WTC11 (cell line): Measurements from ENCODE around the gene ENTHD1. TPM values are rescaled to one million over a fixed set of nuclear protein-coding genes. Genes with fewer than 3 reads are reported as not detected.

ENCODE experiments used
- ATAC-seq: fragments of 200-7000 bp; cut with Tn5 transposase; 2 replicates; pipeline ENCODE4 v1.10.0; 2021; ENCODE audit warnings: mild to moderate bottlenecking, moderate library complexity
- CTCF ChIA-PET: fragments of 300-600 bp; sonication (Branson Sonifier 250); formaldehyde crosslinking; loops from one replicate; lab custom pipeline; 2021; ENCODE audit warnings: antibody characterized with exemption; lab: Charles Lee
- POLR2A ChIA-PET: fragments of 350-600 bp; sonication (Branson Sonifier 250); formaldehyde crosslinking; loops from one replicate; lab custom pipeline; 2021; ENCODE audit warnings: antibody characterized with exemption; lab: Charles Lee
- DNase-seq: peaks from one replicate; pipeline ENCODE4 v3.0.0; 2021; ENCODE audit warnings: low spot score
- H3K27ac Mint-ChIP-seq: 2 replicates; pipeline ENCODE4 v1.8.0; 2021; ENCODE audit warnings: mixed read lengths
- H3K27me3 Mint-ChIP-seq: 2 replicates; pipeline ENCODE4 v1.8.0; 2021; ENCODE audit warnings: low read depth, mild to moderate bottlenecking, moderate library complexity, mixed read lengths
- H3K36me3 Mint-ChIP-seq: 2 replicates; pipeline ENCODE4 v1.8.0; 2021; ENCODE audit warnings: mixed read lengths
- H3K4me1 Mint-ChIP-seq: 2 replicates; pipeline ENCODE4 v1.8.0; 2022; ENCODE audit warnings: mixed read lengths
- H3K4me3 Mint-ChIP-seq: 2 replicates; pipeline ENCODE4 v1.8.0; 2021; ENCODE audit warnings: mild to moderate bottlenecking, moderate library complexity, mixed read lengths
- H3K9me3 Mint-ChIP-seq: 2 replicates; pipeline ENCODE4 v1.8.0; 2021; ENCODE audit warnings: mixed read lengths
- ATF2 ChIP-seq: sonication (generic); formaldehyde crosslinking; IDR thresholded peaks from 2 replicates; pipeline ENCODE4 v1.8.1; 2022; ENCODE audit warnings: low read depth, missing genetic modification reagents, borderline replicate concordance
- CTCF ChIP-seq: fragments of 200-600 bp; IDR thresholded peaks from 2 replicates; pipeline ENCODE4 v1.8.0; 2022; ENCODE audit warnings: antibody characterized with exemption
- E2F4 ChIP-seq: sonication (generic); formaldehyde crosslinking; IDR thresholded peaks from 2 replicates; pipeline ENCODE4 v1.8.1; 2022; ENCODE audit warnings: low read depth, mild to moderate bottlenecking, moderate library complexity, missing genetic modification reagents, borderline replicate concordance
- ELF4 ChIP-seq: sonication (generic); formaldehyde crosslinking; IDR thresholded peaks from 2 replicates; pipeline ENCODE4 v1.8.1; 2022; ENCODE audit warnings: low read depth, mild to moderate bottlenecking, moderate library complexity, missing genetic modification reagents
- FOXJ3 ChIP-seq: sonication (generic); formaldehyde crosslinking; IDR thresholded peaks from 2 replicates; pipeline ENCODE4 v1.9.0; 2021; ENCODE audit warnings: missing genetic modification reagents, mild to moderate bottlenecking, borderline replicate concordance
- FOXK1 ChIP-seq: sonication (generic); formaldehyde crosslinking; IDR thresholded peaks from 2 replicates; pipeline ENCODE4 v1.8.0; 2022; ENCODE audit warnings: mild to moderate bottlenecking, moderate library complexity, missing genetic modification reagents
- FOXP1 ChIP-seq: sonication (generic); formaldehyde crosslinking; IDR thresholded peaks from 2 replicates; pipeline ENCODE4 v1.8.0; 2022; ENCODE audit warnings: missing genetic modification reagents, mild to moderate bottlenecking, moderate library complexity, borderline replicate concordance
- FOXP4 ChIP-seq: sonication (generic); formaldehyde crosslinking; IDR thresholded peaks from 2 replicates; pipeline ENCODE4 v1.8.0; 2022; ENCODE audit warnings: mild to moderate bottlenecking, missing genetic modification reagents
- GABPB1 ChIP-seq: sonication (generic); formaldehyde crosslinking; IDR thresholded peaks from 2 replicates; pipeline ENCODE4 v1.8.1; 2023; ENCODE audit warnings: mild to moderate bottlenecking, missing genetic modification reagents
- HMGA2 ChIP-seq: fragments of 250-450 bp; sonication (Bioruptor Pico); IDR thresholded peaks from 2 replicates; pipeline ENCODE4 v1.4.0; 2021; ENCODE audit warnings: mild to moderate bottlenecking, moderate library complexity
- JAZF1 ChIP-seq: fragments of 250-450 bp; sonication (Bioruptor Pico); IDR thresholded peaks from 2 replicates; pipeline ENCODE4 v1.9.0; 2021; ENCODE audit warnings: moderate library complexity, mild to moderate bottlenecking, inconsistent platforms
- MYBL2 ChIP-seq: sonication (generic); formaldehyde crosslinking; IDR thresholded peaks from 2 replicates; pipeline ENCODE4 v1.8.1; 2023; ENCODE audit warnings: mild to moderate bottlenecking, moderate library complexity, missing genetic modification reagents
- NFATC4 ChIP-seq: fragments of 250-450 bp; sonication (Bioruptor Pico); IDR thresholded peaks from 2 replicates; pipeline ENCODE4 v1.9.0; 2021; ENCODE audit warnings: mild to moderate bottlenecking
- NFYB ChIP-seq: sonication (generic); formaldehyde crosslinking; conservative IDR thresholded peaks from 2 replicates; pipeline ENCODE4 v1.8.0; 2022; ENCODE audit warnings: low read depth, missing genetic modification reagents
- NR2C2 ChIP-seq: sonication (generic); formaldehyde crosslinking; IDR thresholded peaks from 2 replicates; pipeline ENCODE4 v1.8.0; 2022; ENCODE audit warnings: mild to moderate bottlenecking, missing genetic modification reagents
- OVOL2 ChIP-seq: fragments of 250-450 bp; sonication (Bioruptor Pico); IDR thresholded peaks from 2 replicates; pipeline ENCODE4 v1.9.0; 2021; ENCODE audit warnings: mild to moderate bottlenecking, borderline replicate concordance
- PREB ChIP-seq: sonication (generic); formaldehyde crosslinking; IDR thresholded peaks from 2 replicates; pipeline ENCODE4 v1.8.1; 2022; ENCODE audit warnings: mild to moderate bottlenecking, missing genetic modification reagents, moderate library complexity, borderline replicate concordance
- SP1 ChIP-seq: sonication (generic); formaldehyde crosslinking; conservative IDR thresholded peaks from 2 replicates; pipeline ENCODE4 v1.8.1; 2022; ENCODE audit warnings: missing genetic modification reagents
- TP53 ChIP-seq: sonication (generic); formaldehyde crosslinking; IDR thresholded peaks from 2 replicates; pipeline ENCODE4 v1.8.1; 2023; ENCODE audit warnings: mild to moderate bottlenecking, missing genetic modification reagents
- ZBTB21 ChIP-seq: sonication (generic); formaldehyde crosslinking; IDR thresholded peaks from 2 replicates; pipeline ENCODE4 v1.8.1; 2023; ENCODE audit warnings: mild to moderate bottlenecking, missing genetic modification reagents, borderline replicate concordance
- ZNF281 ChIP-seq: sonication (generic); formaldehyde crosslinking; IDR thresholded peaks from 2 replicates; pipeline ENCODE4 v1.8.0; 2023; ENCODE audit warnings: mild to moderate bottlenecking, missing genetic modification reagents
- total RNA-seq: library from RNA; stranded (reverse); gene quantifications from 3 replicates; pipeline ENCODE4 v1.2.3, GENCODE V29; 2021

ENTHD1 gene
- total RNA-seq, 1 experiment from 2014 or later = not detected

- no peak for TF ChIP-seq ZNF281 (CRISPR knock-in tag)
- TF ChIP-seq SP1 (CRISPR knock-in tag) = no peak
- TF ChIP-seq HMGA2 (CRISPR knock-in tag) = no peak
- no peak for TF ChIP-seq JAZF1
- no peak for TF ChIP-seq TP53
Measured at GRCh38 chr22:39825661-39826102, 67.9 kb downstream of the ENTHD1 start (continued).

GRCh38 chr22:39821008-39821407, 72.6 kb downstream of the ENTHD1 start:
- TF ChIP-seq ELF4 (CRISPR knock-in tag) (no peak), PREB (CRISPR knock-in tag) (no peak), FOXK1 (CRISPR knock-in tag) (no peak), ZBTB21 (CRISPR knock-in tag) (no peak)
- DNase-seq = no peak
- no peaks in the 10 kb centered on the region for H3K4me1 Mint-ChIP-seq
- POLR2A ChIA-PET = no interaction called here
- peaks cover 6% of the 10 kb centered on the region for H3K27me3 Mint-ChIP-seq
- no peak overlapping the region for H3K4me3 Mint-ChIP-seq
- no peaks in the 10 kb centered on the region for H3K9me3 Mint-ChIP-seq
- no peak for ATAC-seq
- H3K27ac Mint-ChIP-seq = no peak overlapping the region
- CTCF ChIA-PET = interaction anchor here (0.6 kb wide), 1 partner anchor 112 kb away, joined by 3 read pairs; no protein-coding TSS in a partner anchor
- H3K36me3 Mint-ChIP-seq = no peaks in the 10 kb centered on the region

- Mint-ChIP-seq H3K36me3 (no peaks in the 10 kb centered on the region), H3K27me3 (peaks cover 6% of the 10 kb centered on the region), H3K9me3 (no peaks in the 10 kb centered on the region), H3K27ac (no peak overlapping the region), H3K4me1 (no peaks in the 10 kb centered on the region), H3K4me3 (no peak overlapping the region)
- DNase-seq (no peak), ATAC-seq (no peak)
- ChIA-PET CTCF (interaction anchor here (0.6 to 1.8 kb wide), 2 partner anchors 12 to 112 kb away, joined by 3 to 4 read pairs; no protein-coding TSS in a partner anchor), POLR2A (no interaction called here)
- no peak for TF ChIP-seq GABPB1 (CRISPR knock-in tag)
- TF ChIP-seq E2F4 (CRISPR knock-in tag) = no peak
- TF ChIP-seq ATF2 (CRISPR knock-in tag) = no peak
- TF ChIP-seq FOXJ3 (CRISPR knock-in tag) = no peak
- no peak for TF ChIP-seq MYBL2
- TF ChIP-seq NFATC4 (CRISPR knock-in tag) = no peak
- no peak for TF ChIP-seq OVOL2 (CRISPR knock-in tag)
- TF ChIP-seq NR2C2 (CRISPR knock-in tag) = no peak
- TF ChIP-seq FOXP4 (CRISPR knock-in tag) = no peak
- TF ChIP-seq FOXP1 (CRISPR knock-in tag) = no peak
- TF ChIP-seq CTCF = no peak
- TF ChIP-seq NFYB (CRISPR knock-in tag) = no peak
Measured at GRCh38 chr22:39820256-39820655, 73.3 kb downstream of the ENTHD1 start.
